Omental fat pad (tissue), 4 donors: ENCODE data around the gene PKN1. TPM values are rescaled to one million over a fixed set of nuclear protein-coding genes. Genes with fewer than 3 reads are reported as not detected.

ENCODE experiments used
- ATAC-seq: fragments of 150-250 bp; one replicate; pipeline ENCODE4 v1.9.1; 2016; ENCODE audit warnings: mild to moderate bottlenecking, moderate library complexity; ENCODE audit not compliant: low FRiP score
- DNase-seq: peaks from one replicate; pipeline ENCODE4 v3.0.0-alpha.2; 2019; ENCODE audit warnings: low spot score
- CTCF ChIP-seq, 3 donors: fragments of 450-650 bp; IDR thresholded peaks; one replicate each; pipeline ENCODE4 v1.5.1; 2016 to 2017; ENCODE audit warnings: antibody characterized with exemption in 3 of 3, mild to moderate bottlenecking in 3 of 3, moderate library complexity in 2 of 3
- total RNA-seq, 4 donors: library from RNA; depleted of rRNA; stranded (reverse); fragments of >200 nt; gene quantifications; one replicate each; pipeline ENCODE4 v1.1.0, GENCODE V29; 2016

PKN1 gene
- total RNA-seq, 4 donors from 2014 or later = 47.3 to 104 (median 85.0) TPM

DNA sequence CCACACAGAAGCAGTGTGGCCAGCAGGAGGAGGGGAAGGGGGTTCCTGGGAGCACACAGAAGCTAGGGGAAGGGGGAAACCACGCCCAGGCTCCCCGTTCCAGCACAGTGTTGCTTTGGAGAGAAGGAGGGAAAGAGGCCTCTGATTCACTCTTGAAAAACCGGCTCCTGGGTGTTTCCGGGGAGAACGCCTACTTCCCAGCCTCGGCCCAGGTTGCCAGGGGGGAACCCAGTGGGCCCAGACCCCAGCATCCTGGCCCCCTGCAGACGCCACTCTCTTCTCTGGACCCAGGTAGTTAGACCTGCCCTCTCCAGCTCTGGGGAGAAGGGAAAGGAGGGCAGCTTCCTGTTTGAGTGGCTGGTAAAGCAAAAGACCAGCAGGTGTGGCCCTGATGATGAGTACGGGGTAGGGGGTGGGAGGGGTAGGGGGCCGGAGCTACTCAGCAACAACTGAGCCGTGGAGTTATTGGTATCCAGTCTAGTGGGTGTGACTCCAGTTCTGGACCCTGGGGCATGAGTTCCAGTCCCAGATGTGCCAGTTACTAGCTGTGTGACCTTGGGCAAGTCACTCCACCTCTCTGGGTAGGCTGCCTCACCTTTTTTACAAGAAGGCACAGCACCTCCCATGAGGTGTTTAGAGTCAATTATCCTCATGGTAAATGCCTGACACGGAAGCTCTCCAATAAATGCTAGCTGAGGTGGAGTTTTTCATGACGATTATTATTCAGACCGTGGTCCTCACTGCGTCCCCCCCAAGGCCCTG lies 62.0 kb downstream of the PKN1 start:
- no peak for DNase-seq
- ATAC-seq = no peak
- TF ChIP-seq CTCF (IDR thresholded peaks at IDR 0.05) = no peak

DNA sequence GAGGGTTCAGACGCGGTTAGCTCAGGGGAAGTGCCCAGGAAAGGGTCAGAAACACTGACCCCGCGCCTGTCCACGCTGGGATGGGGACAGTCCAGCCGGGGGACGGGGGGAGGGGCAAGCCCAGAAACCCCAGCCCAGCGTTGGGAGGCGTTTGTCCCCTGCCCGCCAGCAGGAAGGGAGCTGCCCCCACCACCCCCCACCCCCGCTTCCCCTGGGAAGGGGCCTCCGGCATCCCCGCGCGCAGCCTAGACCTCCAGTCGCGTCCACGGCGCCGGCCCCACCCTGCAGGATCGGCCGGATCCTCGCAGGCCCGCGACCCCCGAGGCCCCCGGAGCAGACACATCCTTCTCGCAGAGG lies 62.5 kb downstream of the PKN1 start:
- TF ChIP-seq CTCF (IDR thresholded peaks at IDR 0.05) = no peak
- ATAC-seq = no peak
- DNase-seq = no peak

- ATAC-seq = peak; percentile 98
- no peak for TF ChIP-seq CTCF (IDR thresholded peaks at IDR 0.05)
- DNase-seq = peak; percentile 67
Observed at GRCh38 chr19:14496029-14496833, 63.1 kb downstream of the PKN1 start, which contains the start of gene GIPC1. GIPC1 (minus strand) TSS chr19:14496127; CDS start chr19:14482976, 13,151 bp downstream.

- TF ChIP-seq CTCF (IDR thresholded peaks at IDR 0.05) = no peak
- ATAC-seq (no peak), DNase-seq (no peak)
Observed at GRCh38 chr19:14496834-14497227, 63.7 kb downstream of the PKN1 start.

DNA sequence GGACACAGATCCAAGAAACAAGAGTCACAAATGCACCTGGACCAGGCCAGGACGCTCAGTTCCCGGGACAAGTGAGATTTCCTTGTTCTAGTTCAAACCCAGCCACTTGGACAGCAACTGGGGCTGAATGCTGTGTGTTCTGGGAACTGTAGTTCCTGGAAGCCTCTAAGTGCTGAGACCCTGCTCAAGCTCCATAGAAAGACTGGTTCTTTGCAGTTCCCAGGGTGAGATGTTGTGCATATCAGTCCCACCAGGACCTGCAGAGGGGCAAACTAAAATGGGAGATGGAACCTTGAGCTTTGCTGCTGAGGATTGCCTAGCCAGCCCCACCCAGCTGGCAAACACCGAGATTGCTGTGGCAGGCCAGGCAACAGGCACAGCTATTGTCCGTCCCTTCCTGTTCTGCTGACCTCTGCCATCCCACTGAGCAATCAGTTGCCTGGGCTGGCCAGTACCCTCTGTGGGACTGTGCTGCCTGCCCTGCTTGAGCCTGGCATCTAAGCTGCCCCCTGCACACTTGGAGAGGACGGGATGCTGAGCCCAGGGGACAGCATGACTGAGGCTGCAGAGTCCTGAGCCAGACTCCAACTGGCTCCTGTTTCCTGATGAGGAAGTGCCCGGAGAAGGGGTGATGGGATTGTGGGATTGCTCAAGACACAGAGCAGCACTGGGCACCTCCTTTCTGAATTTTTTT lies 64.3 kb downstream of the PKN1 start:
- no peak for ATAC-seq
- no peak for DNase-seq
- no peak for TF ChIP-seq CTCF (IDR thresholded peaks at IDR 0.05)

DNA sequence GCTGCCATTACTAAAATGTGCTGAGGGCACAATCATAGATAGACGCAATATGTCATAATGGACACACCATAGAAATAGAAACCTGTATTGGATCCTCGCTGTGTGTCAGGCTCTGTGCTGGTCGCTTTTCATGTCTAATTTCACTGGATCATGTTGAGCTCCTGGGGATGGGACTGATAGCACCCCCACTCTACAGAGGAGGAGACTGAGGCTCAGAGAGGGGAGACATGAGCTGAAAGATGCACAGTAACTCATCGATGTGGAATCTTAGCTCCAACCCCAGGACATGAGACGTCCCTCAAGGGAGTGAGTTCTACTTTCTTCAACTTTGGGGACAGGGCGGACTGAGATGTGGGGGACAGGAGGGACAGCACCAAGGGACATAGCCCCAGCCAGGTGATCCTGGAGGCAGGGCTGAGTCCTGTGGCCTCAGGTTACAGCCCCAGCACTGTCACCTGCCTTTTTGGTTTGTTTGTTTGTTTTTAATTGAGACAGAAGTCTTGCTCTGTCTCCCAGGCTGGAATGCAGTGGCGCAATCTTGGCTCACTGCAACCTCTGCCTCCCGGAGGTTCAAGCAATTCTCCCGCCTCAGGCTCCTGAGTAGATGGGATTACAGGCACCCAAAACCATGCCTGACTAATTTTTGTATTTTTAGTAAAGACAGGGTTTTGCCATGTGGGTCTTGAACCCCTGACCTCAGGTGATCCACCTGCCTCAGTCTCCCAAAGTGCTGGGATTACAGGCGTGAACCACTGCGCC lies 69.4 kb downstream of the PKN1 start:
- no peak for ATAC-seq
- TF ChIP-seq CTCF (IDR thresholded peaks at IDR 0.05) = no peak
- no peak for DNase-seq
